ENCODE data around the gene PNPLA3. TPM values are rescaled to one million over a fixed set of nuclear protein-coding genes. Genes with fewer than 3 reads are reported as not detected.

PNPLA3 gene
- total RNA-seq, 1 experiment from 2014 or later = 4.9 TPM

DNA sequence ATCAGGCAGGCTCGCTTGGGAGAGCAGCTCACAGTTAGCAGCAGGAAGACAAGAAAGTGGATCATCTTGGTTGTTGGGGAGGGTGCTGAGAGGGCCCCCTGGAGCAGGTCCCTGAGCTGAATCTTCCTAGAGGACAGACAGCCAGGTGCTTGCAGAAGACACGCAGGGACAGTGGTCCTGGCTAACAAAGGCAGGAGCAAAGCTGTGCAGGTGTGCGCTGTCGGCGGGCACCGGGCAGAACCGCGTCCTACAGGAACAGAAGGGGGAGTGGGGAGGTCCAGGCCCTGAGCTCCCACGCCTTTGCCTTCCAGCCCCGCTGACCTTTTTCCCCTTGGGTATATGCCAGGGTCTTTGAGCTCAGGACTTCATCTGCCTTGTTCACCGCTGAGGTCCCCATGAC lies 70.4 kb downstream of the PNPLA3 start:
- no peak for ATAC-seq
- CTCF ChIA-PET = interaction anchor here (0.7 to 2.6 kb wide), 3 partner anchors 92 to 632 kb away, joined by 3 to 31 read pairs (median 4); no protein-coding TSS in a partner anchor
- Histone ChIP-seq H3K4me1 (ENCODE audit: control insufficient read depth, insufficient read depth, low read length) (no peaks in the 10 kb centered on the region), H3K4me3 (ENCODE audit: low read depth in 2 of 2, low read length in 2 of 2) (no peak overlapping the region), H3K27ac (ENCODE audit: low read length) (no peak overlapping the region), H3K9me3 (ENCODE audit: control insufficient read depth, insufficient read depth, low read depth, low read length) (no peaks in the 10 kb centered on the region), H3K27me3 (ENCODE audit: control insufficient read depth, insufficient read depth, low read length) (no peaks in the 10 kb centered on the region), H3K36me3 (ENCODE audit: control insufficient read depth, insufficient read depth, low read length) (peaks cover 3% of the 10 kb centered on the region; the same call in 1 of the 2 replicates)
- DNase-seq (ENCODE audit: low read depth, low spot score) = no peak
- no TSS peak for BruUV-seq (replicated peaks)
- in situ Hi-C loops (cut with HindIII; ENCODE audit: low pct_unique_long_range_greater_than_20kb, low sequenced_read_pairs) (no loop called here), intact Hi-C loops (cut with micrococcal nuclease; ENCODE audit: unreplicated experiment) (loop anchor here (5.0 kb wide), 2 partner anchors 93 to 633 kb away; no protein-coding TSS in a partner anchor)
- TF ChIP-seq, protein P1, sequence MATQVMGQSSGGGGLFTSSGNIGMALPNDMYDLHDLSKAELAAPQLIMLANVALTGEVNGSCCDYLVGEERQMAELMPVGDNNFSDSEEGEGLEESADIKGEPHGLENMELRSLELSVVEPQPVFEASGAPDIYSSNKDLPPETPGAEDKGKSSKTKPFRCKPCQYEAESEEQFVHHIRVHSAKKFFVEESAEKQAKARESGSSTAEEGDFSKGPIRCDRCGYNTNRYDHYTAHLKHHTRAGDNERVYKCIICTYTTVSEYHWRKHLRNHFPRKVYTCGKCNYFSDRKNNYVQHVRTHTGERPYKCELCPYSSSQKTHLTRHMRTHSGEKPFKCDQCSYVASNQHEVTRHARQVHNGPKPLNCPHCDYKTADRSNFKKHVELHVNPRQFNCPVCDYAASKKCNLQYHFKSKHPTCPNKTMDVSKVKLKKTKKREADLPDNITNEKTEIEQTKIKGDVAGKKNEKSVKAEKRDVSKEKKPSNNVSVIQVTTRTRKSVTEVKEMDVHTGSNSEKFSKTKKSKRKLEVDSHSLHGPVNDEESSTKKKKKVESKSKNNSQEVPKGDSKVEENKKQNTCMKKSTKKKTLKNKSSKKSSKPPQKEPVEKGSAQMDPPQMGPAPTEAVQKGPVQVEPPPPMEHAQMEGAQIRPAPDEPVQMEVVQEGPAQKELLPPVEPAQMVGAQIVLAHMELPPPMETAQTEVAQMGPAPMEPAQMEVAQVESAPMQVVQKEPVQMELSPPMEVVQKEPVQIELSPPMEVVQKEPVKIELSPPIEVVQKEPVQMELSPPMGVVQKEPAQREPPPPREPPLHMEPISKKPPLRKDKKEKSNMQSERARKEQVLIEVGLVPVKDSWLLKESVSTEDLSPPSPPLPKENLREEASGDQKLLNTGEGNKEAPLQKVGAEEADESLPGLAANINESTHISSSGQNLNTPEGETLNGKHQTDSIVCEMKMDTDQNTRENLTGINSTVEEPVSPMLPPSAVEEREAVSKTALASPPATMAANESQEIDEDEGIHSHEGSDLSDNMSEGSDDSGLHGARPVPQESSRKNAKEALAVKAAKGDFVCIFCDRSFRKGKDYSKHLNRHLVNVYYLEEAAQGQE (IDR thresholded peaks at IDR 0.05; ENCODE audit: insufficient read depth in 1 of 2, low read depth in 2 of 2, low read length in 1 of 2) = no peak
- no peak for TF ChIP-seq TCF7L2 (IDR thresholded peaks at IDR 0.05; ENCODE audit: low read depth, low read length)
- no peak for TF ChIP-seq SIN3A (IDR thresholded peaks at IDR 0.05; ENCODE audit: borderline replicate concordance, insufficient read depth, low read depth, low read length)
- TF ChIP-seq, protein P2, sequence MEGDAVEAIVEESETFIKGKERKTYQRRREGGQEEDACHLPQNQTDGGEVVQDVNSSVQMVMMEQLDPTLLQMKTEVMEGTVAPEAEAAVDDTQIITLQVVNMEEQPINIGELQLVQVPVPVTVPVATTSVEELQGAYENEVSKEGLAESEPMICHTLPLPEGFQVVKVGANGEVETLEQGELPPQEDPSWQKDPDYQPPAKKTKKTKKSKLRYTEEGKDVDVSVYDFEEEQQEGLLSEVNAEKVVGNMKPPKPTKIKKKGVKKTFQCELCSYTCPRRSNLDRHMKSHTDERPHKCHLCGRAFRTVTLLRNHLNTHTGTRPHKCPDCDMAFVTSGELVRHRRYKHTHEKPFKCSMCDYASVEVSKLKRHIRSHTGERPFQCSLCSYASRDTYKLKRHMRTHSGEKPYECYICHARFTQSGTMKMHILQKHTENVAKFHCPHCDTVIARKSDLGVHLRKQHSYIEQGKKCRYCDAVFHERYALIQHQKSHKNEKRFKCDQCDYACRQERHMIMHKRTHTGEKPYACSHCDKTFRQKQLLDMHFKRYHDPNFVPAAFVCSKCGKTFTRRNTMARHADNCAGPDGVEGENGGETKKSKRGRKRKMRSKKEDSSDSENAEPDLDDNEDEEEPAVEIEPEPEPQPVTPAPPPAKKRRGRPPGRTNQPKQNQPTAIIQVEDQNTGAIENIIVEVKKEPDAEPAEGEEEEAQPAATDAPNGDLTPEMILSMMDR (IDR thresholded peaks at IDR 0.05) = no peak
- TF ChIP-seq POLR2AphosphoS5 (IDR thresholded peaks at IDR 0.05; ENCODE audit: low read depth, low read length) = no peak
- POLR2A ChIA-PET = no interaction called here

DNA sequence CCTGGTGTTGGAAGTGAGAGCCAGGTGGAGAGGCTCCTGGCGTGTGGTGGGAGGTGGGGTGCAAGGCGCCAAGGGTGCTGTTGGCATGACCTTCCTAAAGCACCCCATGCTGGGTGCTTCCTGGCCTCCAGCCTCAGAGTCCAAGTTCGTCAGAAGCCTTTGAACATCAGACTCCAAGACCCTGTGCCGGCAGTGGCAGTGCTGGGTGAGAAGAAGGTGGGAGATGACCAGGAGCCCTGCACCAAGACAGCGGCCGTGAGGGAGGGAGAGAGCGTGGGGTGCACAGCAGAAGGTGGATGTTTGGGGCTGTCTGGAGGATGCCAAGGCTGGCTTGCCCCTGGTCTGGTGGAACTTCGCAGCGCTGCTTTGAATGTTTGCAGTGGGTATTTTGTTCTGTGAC lies 70.8 kb downstream of the PNPLA3 start:
- ATAC-seq (no peak), DNase-seq (ENCODE audit: low read depth, low spot score) (no peak)
- in situ Hi-C loops (cut with HindIII; ENCODE audit: low pct_unique_long_range_greater_than_20kb, low sequenced_read_pairs) (no loop called here), intact Hi-C loops (cut with micrococcal nuclease; ENCODE audit: unreplicated experiment) (loop anchor here (5.0 kb wide), 2 partner anchors 93 to 633 kb away; no protein-coding TSS in a partner anchor)
- Histone ChIP-seq H3K4me3 (ENCODE audit: low read depth in 2 of 2, low read length in 2 of 2) (no peak overlapping the region), H3K27me3 (ENCODE audit: control insufficient read depth, insufficient read depth, low read length) (no peaks in the 10 kb centered on the region), H3K9me3 (ENCODE audit: control insufficient read depth, insufficient read depth, low read depth, low read length) (no peaks in the 10 kb centered on the region), H3K27ac (ENCODE audit: low read length) (no peak overlapping the region), H3K36me3 (ENCODE audit: control insufficient read depth, insufficient read depth, low read length) (peaks cover 3% of the 10 kb centered on the region; the same call in 1 of the 2 replicates), H3K4me1 (ENCODE audit: control insufficient read depth, insufficient read depth, low read length) (no peaks in the 10 kb centered on the region)
- BruUV-seq (replicated peaks) = no TSS peak
- ChIA-PET CTCF (interaction anchor here (2.6 kb wide), 1 partner anchor 92 kb away, joined by 31 read pairs; no protein-coding TSS in a partner anchor), POLR2A (no interaction called here)
- TF ChIP-seq TCF7L2 (IDR thresholded peaks at IDR 0.05; ENCODE audit: low read depth, low read length) (no peak), POLR2AphosphoS5 (IDR thresholded peaks at IDR 0.05; ENCODE audit: low read depth, low read length) (no peak), SIN3A (IDR thresholded peaks at IDR 0.05; ENCODE audit: borderline replicate concordance, insufficient read depth, low read depth, low read length) (no peak)
- TF ChIP-seq, protein P1 (IDR thresholded peaks at IDR 0.05; ENCODE audit: insufficient read depth in 1 of 2, low read depth in 2 of 2, low read length in 1 of 2) = no peak
- TF ChIP-seq, protein P2 (IDR thresholded peaks at IDR 0.05) = no peak

Measured in Panc1 (cell line).